Parathyroid adenoma (tissue), 2 donors: ENCODE data around the gene OSBPL9.

Source experiments
- H2AFZ ChIP-seq: fragments of 300-600 bp; sonication (generic); one replicate; pipeline ENCODE4 v1.7.0; 2017; ENCODE audit warnings: antibody characterized with exemption, mild to moderate bottlenecking
- H3K27ac ChIP-seq: fragments of 300-600 bp; sonication (generic); one replicate; pipeline ENCODE4 v1.7.0; 2017
- H3K27me3 ChIP-seq: fragments of 300-600 bp; sonication (generic); one replicate; pipeline ENCODE4 v1.7.0; 2017; ENCODE audit warnings: low read length; ENCODE audit not compliant: control insufficient read depth, insufficient read depth
- H3K36me3 ChIP-seq: fragments of 300-600 bp; sonication (generic); one replicate; pipeline ENCODE4 v1.7.0; 2017; ENCODE audit warnings: low read length; ENCODE audit not compliant: control insufficient read depth, insufficient read depth
- H3K4me1 ChIP-seq: fragments of 300-600 bp; sonication (generic); one replicate; pipeline ENCODE4 v1.7.0; 2017; ENCODE audit warnings: control low read depth
- H3K4me2 ChIP-seq: fragments of 300-600 bp; sonication (generic); one replicate; pipeline ENCODE4 v1.7.0; 2017; ENCODE audit warnings: low read length
- H3K4me3 ChIP-seq: fragments of 300-600 bp; sonication (generic); one replicate; pipeline ENCODE4 v1.7.0; 2017; ENCODE audit warnings: low read depth, low read length
- H3K79me2 ChIP-seq: fragments of 300-600 bp; sonication (generic); one replicate; pipeline ENCODE4 v1.7.0; 2017; ENCODE audit warnings: control low read depth
- H3K9ac ChIP-seq: fragments of 300-600 bp; sonication (generic); one replicate; pipeline ENCODE4 v1.7.0; 2017; ENCODE audit warnings: mild to moderate bottlenecking
- H3K9me3 ChIP-seq: fragments of 300-600 bp; sonication (generic); one replicate; pipeline ENCODE4 v1.7.0; 2017; ENCODE audit warnings: low read length; ENCODE audit not compliant: control insufficient read depth
- CTCF ChIP-seq: fragments of 300-600 bp; sonication (generic); IDR thresholded peaks from one replicate; pipeline ENCODE4 v1.7.0; 2017; ENCODE audit warnings: antibody characterized with exemption, mild to moderate bottlenecking
- donor health status: primary hyperparathyroidism.

Gene OSBPL9

GRCh38 chr1:51615780-51616291, 1.1 kb upstream of the OSBPL9 start:
- no peaks in the 10 kb centered on the region for H3K27me3 ChIP-seq
- no peak overlapping the region for H3K4me3 ChIP-seq
- no peaks in the 10 kb centered on the region for H3K36me3 ChIP-seq
- no peaks in the 10 kb centered on the region for H3K4me1 ChIP-seq
- H3K27ac ChIP-seq, result no peak overlapping the region
- no peak for TF ChIP-seq CTCF
- H3K9ac ChIP-seq, result no peak overlapping the region
- H3K79me2 ChIP-seq, result no peaks in the 10 kb centered on the region
- H2AFZ ChIP-seq, result no peak overlapping the region
- no peaks in the 10 kb centered on the region for H3K9me3 ChIP-seq
- H3K4me2 ChIP-seq, result no peak overlapping the region

GRCh38 chr1:51616490-51616889, 402 bp upstream of the OSBPL9 start:
- H3K9me3 ChIP-seq, result no peaks in the 10 kb centered on the region
- no peak overlapping the region for H3K27ac ChIP-seq
- peak overlapping the region; percentile 95 for H3K4me2 ChIP-seq
- no peaks in the 10 kb centered on the region for H3K27me3 ChIP-seq
- peak overlapping the region; percentile 4 for H3K4me3 ChIP-seq
- no peak for TF ChIP-seq CTCF
- no peaks in the 10 kb centered on the region for H3K36me3 ChIP-seq
- no peak overlapping the region for H3K9ac ChIP-seq
- no peaks in the 10 kb centered on the region for H3K4me1 ChIP-seq
- peak overlapping the region; percentile 53 for H2AFZ ChIP-seq
- H3K79me2 ChIP-seq, result no peaks in the 10 kb centered on the region

- Histone ChIP-seq H3K27ac (no peak overlapping the region), H3K4me3 (no peak overlapping the region), H3K9me3 (no peaks in the 10 kb centered on the region), H2AFZ (no peak overlapping the region), H3K9ac (no peak overlapping the region), H3K4me2 (no peak overlapping the region), H3K4me1 (no peaks in the 10 kb centered on the region), H3K27me3 (no peaks in the 10 kb centered on the region), H3K36me3 (no peaks in the 10 kb centered on the region), H3K79me2 (no peaks in the 10 kb centered on the region)
- no peak for TF ChIP-seq CTCF
These were observed 1.8 kb downstream of the OSBPL9 start for GRCh38 chr1:51618715-51619114.

GRCh38 chr1:51620470-51620869, 3.6 kb downstream of the OSBPL9 start:
- Histone ChIP-seq H3K27ac (no peak overlapping the region), H3K9me3 (no peaks in the 10 kb centered on the region), H2AFZ (no peak overlapping the region), H3K79me2 (no peaks in the 10 kb centered on the region), H3K4me3 (no peak overlapping the region), H3K36me3 (no peaks in the 10 kb centered on the region), H3K27me3 (no peaks in the 10 kb centered on the region), H3K4me1 (no peaks in the 10 kb centered on the region), H3K4me2 (no peak overlapping the region), H3K9ac (no peak overlapping the region)
- TF ChIP-seq CTCF, result no peak

- Histone ChIP-seq H3K4me3 (no peak overlapping the region), H3K27ac (no peak overlapping the region), H3K9me3 (no peaks in the 10 kb centered on the region), H3K4me2 (no peak overlapping the region), H3K79me2 (no peaks in the 10 kb centered on the region), H3K27me3 (no peaks in the 10 kb centered on the region), H3K4me1 (no peaks in the 10 kb centered on the region), H2AFZ (no peak overlapping the region), H3K9ac (no peak overlapping the region), H3K36me3 (no peaks in the 10 kb centered on the region)
- TF ChIP-seq CTCF, result no peak
These were observed 4.3 kb downstream of the OSBPL9 start for GRCh38 chr1:51621161-51621560.
